HG02981 (cell line): ENCODE measurements around the gene MUC22.

Experiments used
- ATAC-seq: cut with Tn5 transposase; IDR thresholded peaks from one replicate; pipeline ENCODE4 v1.9.1; 2021; ENCODE audit warnings: mild to moderate bottlenecking, moderate library complexity; ENCODE audit not compliant: unreplicated experiment

Gene MUC22

GRCh38 chr6:31075528-31075927 lies 65.3 kb downstream of the MUC22 start:
- ATAC-seq = no peak

GRCh38 chr6:31076611-31077010 lies 66.3 kb downstream of the MUC22 start:
- no peak for ATAC-seq

- no peak for ATAC-seq
Observed at GRCh38 chr6:31079656-31080261, 69.5 kb downstream of the MUC22 start.

GRCh38 chr6:31081872-31082271 lies 71.6 kb downstream of the MUC22 start:
- no peak for ATAC-seq

- ATAC-seq = no peak
Observed at GRCh38 chr6:31083742-31084354, 73.6 kb downstream of the MUC22 start.
